Activated CD8-positive, alpha-beta memory T cell treated with anti-CD3 and anti-CD28 coated beads for 24 hours (primary cell): ENCODE measurements around the gene TEKTIP1.
"Not testable (repeated sequence)": the region's sequence is repeated elsewhere in the genome, so short reads cannot be mapped to it uniquely, and the experiment has no call there.

Source experiments
- DNase-seq: peaks from one replicate; pipeline ENCODE4 v3.0.0-alpha.2; 2020

Gene TEKTIP1

GRCh38 chr19:3524078-3524842 lies 14.7 kb upstream of the TEKTIP1 start:
- DNase-seq = no peak

GRCh38 chr19:3524904-3525451 lies 14.0 kb upstream of the TEKTIP1 start:
- no peak for DNase-seq

GRCh38 chr19:3526507-3527237 lies 12.3 kb upstream of the TEKTIP1 start:
- no peak for DNase-seq

- DNase-seq = no peak
Measured at GRCh38 chr19:3527238-3527910, 11.6 kb upstream of the TEKTIP1 start.

DNA sequence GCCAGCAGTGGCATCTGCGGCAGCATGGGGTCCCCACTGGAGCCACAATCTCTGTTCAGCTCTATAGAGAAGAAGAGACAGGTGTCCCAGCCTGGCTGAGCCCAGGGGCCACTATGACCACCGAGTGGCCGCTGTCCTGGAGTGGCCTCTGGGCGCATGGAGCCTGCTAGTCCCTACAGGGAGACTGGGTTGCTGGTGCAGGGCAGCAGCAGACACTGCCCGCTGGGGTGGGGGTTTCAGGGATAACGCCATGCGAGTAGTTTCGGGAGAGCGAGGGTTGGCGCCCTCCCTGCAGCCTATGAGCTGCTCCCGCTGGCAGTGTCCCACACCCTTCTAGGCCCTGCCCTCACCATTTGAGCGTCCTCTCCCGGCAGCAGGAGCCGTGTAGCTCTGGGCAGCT lies 10.9 kb upstream of the TEKTIP1 start:
- DNase-seq = no peak

- DNase-seq = no peak
Measured at GRCh38 chr19:3528539-3529211, 10.3 kb upstream of the TEKTIP1 start.

DNA sequence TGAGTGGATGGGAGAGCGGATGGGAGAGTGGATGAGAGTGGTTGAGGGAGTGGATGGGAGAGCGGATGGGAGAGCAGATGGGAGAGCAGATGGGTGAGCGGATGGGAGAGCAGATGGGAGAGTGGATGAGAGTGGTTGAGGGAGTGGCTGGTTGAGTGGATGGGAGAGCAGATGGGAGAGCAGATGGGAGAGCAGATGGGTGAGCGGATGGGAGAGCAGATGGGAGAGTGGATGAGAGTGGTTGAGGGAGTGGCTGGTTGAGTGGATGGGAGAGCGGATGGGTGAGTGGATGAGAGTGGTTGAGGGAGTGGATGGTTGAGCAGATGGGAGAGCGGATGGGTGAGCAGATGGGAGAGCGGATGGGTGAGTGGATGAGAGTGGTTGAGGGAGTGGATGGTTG lies 9.7 kb upstream of the TEKTIP1 start:
- not testable (repeated sequence) for DNase-seq

DNA sequence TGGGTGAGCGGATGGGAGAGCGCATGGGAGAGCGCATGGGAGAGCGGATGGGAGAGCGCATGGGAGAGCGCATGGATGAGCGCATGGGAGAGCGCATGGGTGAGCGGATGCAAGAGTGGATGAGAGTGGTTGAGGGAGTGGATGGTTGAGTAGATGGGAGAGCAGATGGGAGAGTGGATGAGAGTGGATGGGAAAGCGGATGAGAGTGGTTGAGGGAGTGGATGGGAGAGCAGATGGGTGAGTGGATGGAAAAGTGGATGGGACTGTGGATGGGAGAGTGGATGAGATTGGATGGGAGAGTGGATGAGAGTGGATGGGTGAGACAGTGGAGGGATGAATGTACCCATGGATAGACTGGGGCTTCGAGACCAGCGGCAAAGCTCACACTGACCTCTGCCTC lies 8.6 kb upstream of the TEKTIP1 start:
- DNase-seq = no peak

DNA sequence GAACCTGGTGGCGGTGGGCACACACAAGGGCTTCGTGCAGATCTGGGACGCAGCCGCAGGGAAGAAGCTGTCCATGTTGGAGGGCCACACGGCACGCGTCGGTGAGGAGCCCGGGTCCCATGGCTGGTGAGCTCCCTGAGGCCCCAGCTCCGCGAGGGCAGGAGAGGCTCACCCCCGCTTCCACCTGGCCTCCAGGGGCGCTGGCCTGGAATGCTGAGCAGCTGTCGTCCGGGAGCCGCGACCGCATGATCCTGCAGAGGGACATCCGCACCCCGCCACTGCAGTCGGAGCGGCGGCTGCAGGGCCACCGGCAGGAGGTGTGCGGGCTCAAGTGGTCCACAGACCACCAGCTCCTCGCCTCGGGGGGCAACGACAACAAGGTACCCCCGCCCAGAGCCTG lies 7.3 kb upstream of the TEKTIP1 start:
- no peak for DNase-seq

DNA sequence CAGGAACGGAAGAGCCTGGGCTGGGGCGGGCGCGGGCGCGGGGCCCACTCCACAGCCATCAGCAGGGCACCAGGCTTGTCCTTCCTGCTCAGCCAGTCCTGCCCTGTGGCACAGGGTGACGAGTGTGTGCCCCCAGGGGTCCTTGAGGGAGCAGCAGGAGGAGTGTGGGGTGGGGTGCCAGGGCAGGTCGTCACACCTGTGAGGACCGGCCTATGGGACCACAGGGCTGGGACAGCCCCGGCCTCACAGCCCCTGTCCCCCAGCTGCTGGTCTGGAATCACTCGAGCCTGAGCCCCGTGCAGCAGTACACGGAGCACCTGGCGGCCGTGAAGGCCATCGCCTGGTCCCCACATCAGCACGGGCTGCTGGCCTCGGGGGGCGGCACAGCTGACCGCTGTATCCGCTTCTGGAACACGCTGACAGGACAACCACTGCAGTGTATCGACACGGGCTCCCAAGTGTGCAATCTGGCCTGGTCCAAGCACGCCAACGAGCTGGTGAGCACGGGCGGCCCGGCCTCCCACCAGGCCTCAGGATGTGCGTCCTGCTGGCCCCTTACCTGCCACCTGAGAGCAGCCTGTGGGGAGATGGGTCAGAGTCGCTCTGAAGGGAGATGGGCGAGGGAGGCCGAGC lies 6.7 kb upstream of the TEKTIP1 start:
- DNase-seq = no peak

DNA sequence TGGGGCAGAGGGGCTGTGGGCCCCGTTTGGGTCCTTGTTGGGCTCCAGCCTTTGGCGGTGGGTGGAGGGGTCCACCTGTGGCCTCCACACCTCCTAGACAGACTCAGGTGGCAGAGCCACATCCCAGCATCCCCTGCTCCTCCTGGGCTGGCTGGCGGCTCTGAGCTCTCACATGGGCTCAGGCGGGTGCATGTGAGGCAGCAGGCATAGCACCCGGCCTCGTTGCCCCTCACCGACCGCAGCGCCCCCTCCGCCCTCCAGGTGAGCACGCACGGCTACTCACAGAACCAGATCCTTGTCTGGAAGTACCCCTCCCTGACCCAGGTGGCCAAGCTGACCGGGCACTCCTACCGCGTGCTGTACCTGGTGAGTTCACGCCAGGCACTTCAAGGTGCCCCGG lies 5.9 kb upstream of the TEKTIP1 start:
- no peak for DNase-seq

DNA sequence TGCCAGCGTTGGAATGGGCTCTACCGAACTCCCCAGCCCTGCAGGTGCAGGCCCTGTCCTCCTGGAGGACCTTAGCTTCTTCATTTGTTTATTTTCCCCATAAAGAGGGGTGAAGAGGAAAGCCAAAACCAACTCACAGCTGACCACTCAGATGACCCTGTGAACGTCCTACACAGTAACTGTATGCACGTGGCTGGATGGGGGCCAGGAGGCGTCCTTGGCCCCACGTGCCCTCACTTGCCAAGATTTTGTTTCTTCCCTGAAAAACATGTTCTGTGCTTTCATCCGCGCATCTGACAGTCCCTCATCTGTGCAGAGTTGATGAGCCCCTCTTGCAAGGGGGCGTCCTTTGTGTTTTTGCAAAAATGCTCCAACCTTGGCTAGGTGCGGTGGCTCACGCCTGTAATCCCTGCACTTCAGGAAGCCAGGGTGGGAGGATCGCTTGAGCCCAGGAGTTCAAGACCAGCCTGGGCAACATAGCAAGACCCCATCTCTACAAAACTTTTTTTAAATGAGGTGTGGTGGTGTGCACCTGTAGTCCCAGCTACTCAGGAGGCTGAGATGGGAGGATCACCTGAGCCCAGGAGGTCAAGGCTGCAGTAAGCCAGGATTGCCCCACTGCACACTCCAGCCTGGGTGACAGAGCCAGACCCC lies 5.3 kb upstream of the TEKTIP1 start:
- no peak for DNase-seq

GRCh38 chr19:3534375-3535234 lies 4.4 kb upstream of the TEKTIP1 start:
- no peak for DNase-seq

DNA sequence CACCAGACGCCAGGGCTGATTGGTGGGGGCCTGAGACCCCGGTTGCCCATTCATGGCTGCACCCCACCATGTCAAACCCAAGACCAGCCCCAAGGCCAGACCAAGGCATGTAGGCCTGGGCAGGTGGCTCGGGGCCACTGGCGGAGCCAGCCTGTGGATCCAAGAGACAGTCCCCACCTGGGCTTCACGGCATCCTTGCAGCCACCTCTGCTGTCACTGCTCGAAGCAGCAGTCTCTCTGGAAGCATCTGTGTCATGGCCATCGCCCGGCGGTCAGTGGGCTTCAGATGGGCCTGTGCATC lies 3.8 kb upstream of the TEKTIP1 start:
- no peak for DNase-seq

DNA sequence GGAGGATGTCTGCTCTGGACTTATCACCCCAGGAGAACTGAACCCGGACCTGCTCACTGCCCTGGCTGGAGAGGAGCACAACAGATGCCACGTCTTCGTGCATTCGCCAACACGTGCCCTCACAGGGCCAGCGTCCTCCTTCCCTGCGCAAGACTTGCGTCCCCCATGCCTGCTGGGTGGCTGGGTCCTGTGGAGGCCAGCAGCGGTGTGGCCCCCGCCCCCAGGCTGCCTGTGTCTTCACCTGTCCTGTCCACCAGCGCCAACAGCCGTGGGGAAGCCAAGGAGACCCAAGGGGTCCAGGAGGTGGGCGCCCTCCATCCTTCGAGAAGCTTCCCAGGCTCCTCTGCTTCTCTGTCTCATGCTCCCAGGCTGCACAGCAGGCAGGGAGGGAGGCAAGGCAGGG lies 3.4 kb upstream of the TEKTIP1 start:
- DNase-seq = no peak

- no peak for DNase-seq
Measured at GRCh38 chr19:3535981-3536380, 3.0 kb upstream of the TEKTIP1 start.

GRCh38 chr19:3536429-3537100 lies 2.4 kb upstream of the TEKTIP1 start:
- DNase-seq = no peak

DNA sequence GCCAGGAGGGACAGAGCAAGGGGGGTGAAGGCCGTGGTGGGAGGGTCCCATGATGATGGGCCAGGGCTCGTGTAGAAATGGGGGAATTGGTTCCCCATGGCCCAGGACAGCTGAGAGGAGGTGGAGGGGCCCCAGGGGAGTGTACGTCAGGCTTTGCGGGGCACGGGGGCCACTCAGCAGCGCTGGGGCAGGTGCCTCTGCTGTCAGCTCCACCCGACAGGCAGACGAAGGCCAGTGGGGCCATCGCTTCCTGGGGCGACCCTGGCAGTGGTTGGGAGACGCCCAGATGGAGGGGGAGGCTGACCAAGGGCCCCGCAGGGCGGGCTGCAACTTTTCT lies 1.9 kb upstream of the TEKTIP1 start:
- no peak for DNase-seq

DNA sequence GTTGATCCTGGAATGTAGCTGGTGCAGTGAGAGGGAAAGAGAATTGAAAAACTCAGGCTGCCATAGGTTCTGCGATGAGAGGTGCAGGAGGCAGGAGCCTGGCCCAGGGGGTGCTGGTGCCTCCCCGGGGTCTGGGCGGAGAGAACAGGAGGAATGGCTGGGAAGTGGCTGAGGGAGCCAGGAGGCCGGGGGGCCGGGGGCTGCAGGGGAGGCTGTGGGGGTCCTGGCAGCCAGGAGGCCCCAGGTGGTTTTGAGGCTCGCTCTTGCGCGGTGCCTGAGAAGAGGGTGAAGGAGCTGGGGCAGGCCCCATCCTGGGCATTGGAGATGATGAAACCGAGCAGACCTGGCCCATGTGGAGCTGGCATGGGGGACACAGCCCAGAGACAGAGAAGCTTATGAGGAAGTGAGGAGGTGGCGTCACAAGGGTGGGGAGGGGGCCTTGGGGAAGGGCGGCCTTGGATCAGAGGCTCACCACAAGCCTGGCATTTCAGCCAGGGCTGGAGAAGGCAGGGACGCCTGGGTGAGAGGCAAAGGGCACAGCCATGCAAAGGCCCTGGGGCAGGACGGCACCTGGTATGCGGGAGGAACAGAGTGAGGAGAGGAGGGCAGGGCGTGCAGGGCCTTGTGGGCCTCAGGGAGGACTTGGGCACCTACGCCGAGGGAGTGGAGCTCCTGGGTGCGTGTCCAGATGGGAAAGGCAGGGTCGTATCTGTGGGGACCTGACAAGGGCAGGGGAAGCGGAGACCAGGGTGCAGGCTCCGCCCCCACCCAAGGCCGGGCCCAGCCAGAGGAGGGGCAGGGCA lies 1.3 kb upstream of the TEKTIP1 start:
- no peak for DNase-seq
